Measurements from ENCODE around the gene NLRX1.

DNA sequence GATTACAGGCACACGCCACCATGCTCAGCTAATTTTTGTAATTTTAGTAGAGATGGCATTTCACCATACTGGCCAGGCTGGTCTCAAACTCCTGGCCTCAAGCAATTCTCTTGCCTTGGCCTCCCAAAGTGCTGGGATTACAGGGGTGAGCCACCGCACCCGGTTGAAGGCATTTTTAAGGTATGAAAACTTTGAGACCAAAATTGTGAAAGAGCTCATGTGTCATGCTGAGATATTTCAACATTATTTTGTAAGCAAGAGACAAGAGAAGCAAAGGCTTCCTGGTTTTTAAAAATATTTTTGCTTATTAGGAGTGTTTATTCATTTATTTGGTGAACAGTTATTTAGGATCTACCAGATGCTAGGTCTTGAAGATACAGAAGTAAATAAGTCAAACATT lies 23.6 kb downstream of the NLRX1 start:
- TF ChIP-seq, protein P1, sequence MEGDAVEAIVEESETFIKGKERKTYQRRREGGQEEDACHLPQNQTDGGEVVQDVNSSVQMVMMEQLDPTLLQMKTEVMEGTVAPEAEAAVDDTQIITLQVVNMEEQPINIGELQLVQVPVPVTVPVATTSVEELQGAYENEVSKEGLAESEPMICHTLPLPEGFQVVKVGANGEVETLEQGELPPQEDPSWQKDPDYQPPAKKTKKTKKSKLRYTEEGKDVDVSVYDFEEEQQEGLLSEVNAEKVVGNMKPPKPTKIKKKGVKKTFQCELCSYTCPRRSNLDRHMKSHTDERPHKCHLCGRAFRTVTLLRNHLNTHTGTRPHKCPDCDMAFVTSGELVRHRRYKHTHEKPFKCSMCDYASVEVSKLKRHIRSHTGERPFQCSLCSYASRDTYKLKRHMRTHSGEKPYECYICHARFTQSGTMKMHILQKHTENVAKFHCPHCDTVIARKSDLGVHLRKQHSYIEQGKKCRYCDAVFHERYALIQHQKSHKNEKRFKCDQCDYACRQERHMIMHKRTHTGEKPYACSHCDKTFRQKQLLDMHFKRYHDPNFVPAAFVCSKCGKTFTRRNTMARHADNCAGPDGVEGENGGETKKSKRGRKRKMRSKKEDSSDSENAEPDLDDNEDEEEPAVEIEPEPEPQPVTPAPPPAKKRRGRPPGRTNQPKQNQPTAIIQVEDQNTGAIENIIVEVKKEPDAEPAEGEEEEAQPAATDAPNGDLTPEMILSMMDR (IDR thresholded peaks at IDR 0.05 in 2 of 3, conservative IDR thresholded peaks at IDR 0.05 in 1 of 3; ENCODE audit: borderline replicate concordance in 1 of 3, insufficient read depth in 1 of 3, low read depth in 2 of 3, low read length in 2 of 3), result no peak
- TF ChIP-seq, protein P2, sequence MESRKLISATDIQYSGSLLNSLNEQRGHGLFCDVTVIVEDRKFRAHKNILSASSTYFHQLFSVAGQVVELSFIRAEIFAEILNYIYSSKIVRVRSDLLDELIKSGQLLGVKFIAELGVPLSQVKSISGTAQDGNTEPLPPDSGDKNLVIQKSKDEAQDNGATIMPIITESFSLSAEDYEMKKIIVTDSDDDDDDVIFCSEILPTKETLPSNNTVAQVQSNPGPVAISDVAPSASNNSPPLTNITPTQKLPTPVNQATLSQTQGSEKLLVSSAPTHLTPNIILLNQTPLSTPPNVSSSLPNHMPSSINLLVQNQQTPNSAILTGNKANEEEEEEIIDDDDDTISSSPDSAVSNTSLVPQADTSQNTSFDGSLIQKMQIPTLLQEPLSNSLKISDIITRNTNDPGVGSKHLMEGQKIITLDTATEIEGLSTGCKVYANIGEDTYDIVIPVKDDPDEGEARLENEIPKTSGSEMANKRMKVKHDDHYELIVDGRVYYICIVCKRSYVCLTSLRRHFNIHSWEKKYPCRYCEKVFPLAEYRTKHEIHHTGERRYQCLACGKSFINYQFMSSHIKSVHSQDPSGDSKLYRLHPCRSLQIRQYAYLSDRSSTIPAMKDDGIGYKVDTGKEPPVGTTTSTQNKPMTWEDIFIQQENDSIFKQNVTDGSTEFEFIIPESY (IDR thresholded peaks at IDR 0.05; ENCODE audit: extremely low read depth, insufficient replicate concordance, low read length), result no peak
- TF ChIP-seq SRF (IDR thresholded peaks at IDR 0.05; ENCODE audit: low read depth), result no peak

Measured in HCT116 (cell line).